Right ventricle myocardium superior (tissue), 1 donor: Measurements from ENCODE around the gene C14orf119. TPM values are rescaled to one million over a fixed set of nuclear protein-coding genes. Genes with fewer than 3 reads are reported as not detected.
"Not testable (repeated sequence)": the region's sequence is repeated elsewhere in the genome, so short reads cannot be mapped to it uniquely, and the experiment has no call there.

Experiments
- ATAC-seq: fragments of 200-7000 bp; cut with Tn5 transposase; one replicate; pipeline ENCODE4 v1.9.1; 2020; ENCODE audit warnings: mild to moderate bottlenecking; ENCODE audit not compliant: poor library complexity
- DNase-seq: peaks from one replicate; pipeline ENCODE4 v3.0.0-alpha.2; 2020
- intact Hi-C: fragments of 100-400 bp; cut with DNase I; formaldehyde crosslinking; loops from one replicate; pipeline ENCODE4 v1.11.2; 2022
- total RNA-seq: library from RNA; stranded (reverse); fragmentation: NEBNext Ultra II Directional; extraction: Animal tissue kit (Norgen Biotek cat#: 25700); gene quantifications from one replicate; pipeline ENCODE4 v1.2.1, GENCODE V29; 2021
- donor health status: DM: no; HTN: yes; CAD: no; lungs with severe emphysema.

The C14orf119 gene
- total RNA-seq, 1 donor from 2014 or later, result 20.6 TPM

DNA sequence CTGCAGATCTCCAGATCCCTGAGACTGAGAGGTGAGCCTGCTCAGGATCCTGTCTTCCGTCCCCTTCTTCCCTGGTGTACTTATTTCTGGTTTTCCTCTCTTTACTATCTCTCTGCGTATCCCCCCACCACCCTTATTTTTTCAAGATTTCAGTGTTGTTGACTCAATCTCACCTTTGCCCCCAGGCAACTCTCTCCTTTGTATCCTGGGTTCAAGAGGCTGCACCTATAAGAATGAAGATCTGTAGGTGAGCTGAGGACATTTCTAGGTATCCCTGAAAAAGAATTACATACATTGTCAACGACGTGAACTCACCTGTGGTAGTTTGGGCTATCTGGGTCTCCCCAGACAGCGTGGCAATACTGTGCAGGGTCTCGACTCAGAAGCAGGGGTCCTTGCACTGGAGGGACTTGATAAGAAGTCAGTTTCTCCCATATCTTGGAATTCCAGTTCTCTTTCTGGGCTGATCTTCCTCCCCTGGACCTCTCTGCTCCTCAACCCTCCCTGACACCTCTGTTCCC lies 8.8 kb downstream of the C14orf119 start:
- intact Hi-C loops, result no loop called here
- no peak for ATAC-seq
- no peak for DNase-seq

DNA sequence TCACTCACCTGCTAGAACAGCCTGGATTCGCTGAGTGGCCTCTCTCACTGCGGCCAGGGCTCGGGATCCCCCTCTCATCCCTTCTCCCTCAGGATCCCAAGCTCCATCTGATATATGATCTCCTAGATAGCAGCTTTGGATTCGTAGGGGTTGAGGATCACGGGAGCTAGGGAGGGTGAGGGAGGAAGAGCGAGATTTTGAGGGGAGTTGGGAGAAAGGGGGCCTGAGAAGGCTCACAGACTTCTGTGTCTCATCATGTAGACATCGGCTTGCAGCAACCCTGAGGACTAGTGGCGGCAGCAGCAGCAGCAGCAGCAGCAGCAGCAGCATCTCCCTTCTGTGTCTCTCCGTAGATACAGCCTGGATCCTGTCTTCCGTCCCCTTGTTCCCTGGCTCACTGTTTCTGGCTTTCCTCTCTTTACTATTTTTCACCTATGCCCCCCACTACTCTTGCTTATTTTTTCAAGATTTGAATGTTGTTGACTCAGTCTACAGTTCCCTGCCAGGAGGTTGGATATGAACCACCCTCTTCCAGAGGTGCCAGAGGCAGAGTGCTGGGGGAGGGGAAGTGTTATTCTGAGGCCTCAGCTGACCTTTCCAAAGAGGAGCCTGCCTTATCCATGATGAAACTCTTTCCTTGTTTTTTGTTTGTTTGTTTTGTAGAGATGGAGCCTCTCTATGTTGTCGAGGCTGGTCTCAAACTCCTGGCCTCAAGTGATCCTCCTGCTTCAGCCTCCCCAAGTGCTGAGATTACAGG lies 9.5 kb downstream of the C14orf119 start, which contains the start of gene CIROP:
Gene CIROP (minus strand): TSS at position 399 of the 757 bp plus-strand sequence. CDS start 69 bp downstream, at position 330.
- DNase-seq, result no peak
- intact Hi-C loops, result loop anchor here (5.0 kb wide), 1 partner anchor 37 kb away; no protein-coding TSS in a partner anchor
- no peak for ATAC-seq

DNA sequence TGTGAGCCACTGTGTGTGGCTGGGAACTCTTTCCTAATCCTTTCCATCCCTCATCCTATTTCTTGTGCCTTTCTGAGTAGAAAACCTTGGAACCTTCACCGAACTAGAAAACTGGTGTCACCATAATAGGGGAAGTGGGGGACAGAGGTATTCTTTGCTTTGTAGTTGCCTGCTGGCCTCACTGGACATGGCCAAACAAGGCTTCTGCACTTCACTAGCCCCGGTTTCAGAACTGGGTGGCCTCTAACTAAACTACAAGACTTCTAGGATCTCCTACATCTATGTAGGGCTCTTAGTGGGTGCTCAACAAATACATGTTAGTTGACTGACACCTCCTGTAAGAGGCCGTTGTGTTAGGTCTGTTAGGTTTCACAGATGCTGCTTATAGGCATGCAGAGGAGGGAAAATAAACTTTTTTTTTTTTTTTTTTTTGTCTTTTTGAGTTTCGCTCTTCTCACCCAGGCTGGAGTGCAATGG lies 10.1 kb downstream of the C14orf119 start:
- ATAC-seq (no peak), DNase-seq (no peak)
- intact Hi-C loops, result loop anchor here (5.0 kb wide), 1 partner anchor 38 kb away; no protein-coding TSS in a partner anchor

DNA sequence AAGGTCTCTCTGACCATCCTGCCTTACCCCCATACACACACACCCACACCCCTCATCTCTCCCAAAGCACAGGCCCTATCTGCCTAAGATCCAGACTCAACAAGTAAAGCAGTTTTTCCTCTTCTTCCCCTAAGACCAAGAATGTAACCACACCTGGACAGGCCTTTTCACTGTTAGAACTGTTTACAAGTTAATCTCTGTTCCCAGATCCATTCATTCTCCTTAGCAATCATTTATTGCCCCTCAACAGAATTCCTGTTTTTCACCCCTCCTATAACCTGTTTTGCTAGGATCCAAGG lies 11.4 kb downstream of the C14orf119 start:
- DNase-seq (no peak), ATAC-seq (no peak)
- intact Hi-C loops, result loop anchor here (5.0 kb wide), 1 partner anchor 39 kb away; no protein-coding TSS in a partner anchor

DNA sequence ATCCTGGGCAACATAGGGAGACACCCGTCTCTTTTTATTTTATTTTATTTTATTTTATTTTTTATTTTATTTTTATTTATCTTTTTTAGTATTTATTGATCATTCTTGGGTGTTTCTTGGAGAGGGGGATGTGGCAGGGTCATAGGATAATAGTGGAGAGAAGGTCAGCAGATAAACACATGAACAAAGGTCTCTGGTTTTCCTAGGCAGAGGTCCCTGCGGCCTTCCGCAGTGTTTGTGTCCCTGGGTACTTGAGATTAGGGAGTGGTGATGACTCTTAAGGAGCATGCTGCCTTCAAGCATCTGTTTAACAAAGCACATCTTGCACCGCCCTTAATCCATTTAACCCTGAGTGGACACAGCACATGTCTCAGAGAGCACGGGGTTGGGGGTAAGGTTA lies 12.3 kb downstream of the C14orf119 start:
- not testable (repeated sequence) for ATAC-seq, DNase-seq
- intact Hi-C loops, result loop anchor here (5.0 kb wide), 1 partner anchor 40 kb away; no protein-coding TSS in a partner anchor

DNA sequence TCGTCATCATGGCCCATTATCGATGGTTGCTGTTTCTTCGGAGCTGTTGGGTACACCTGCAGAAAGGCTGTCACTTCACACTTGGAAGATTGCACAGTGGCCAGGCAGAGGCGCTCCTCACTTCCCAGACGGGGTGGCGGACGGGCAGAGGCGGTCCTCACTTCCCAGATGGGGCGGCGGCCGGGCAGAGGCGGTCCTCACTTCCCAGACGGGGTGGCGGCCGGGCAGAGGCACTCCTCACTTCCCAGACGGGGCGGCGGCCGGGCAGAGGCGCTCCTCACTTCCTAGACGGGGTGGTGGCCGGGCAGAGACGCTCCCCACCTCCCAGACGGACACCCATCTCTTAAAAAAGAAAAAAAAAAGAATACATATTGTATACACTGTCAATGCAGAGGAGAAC lies 12.9 kb downstream of the C14orf119 start:
- ATAC-seq, DNase-seq: not testable (repeated sequence)
- intact Hi-C loops, result loop anchor here (5.0 kb wide), 1 partner anchor 41 kb away; no protein-coding TSS in a partner anchor

DNA sequence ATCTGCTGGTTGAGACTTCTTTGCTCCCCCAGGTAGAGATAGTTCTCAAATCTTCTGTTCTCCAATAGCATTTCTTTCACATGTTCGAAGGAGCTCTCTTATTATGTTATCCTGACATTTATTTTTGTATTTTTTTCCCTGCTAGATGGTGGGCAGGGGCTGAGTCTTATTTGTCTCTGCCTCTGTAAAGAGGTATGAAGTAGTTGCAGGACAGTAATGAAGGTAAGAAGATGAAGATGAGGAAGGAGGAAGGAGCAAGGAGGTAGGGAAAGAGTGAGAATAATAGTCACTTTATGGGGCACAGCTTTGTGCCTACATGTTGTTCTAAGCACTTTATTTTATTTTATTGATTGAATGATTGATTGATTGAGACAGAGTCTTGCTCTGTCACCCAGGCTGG lies 14.5 kb downstream of the C14orf119 start:
- intact Hi-C loops, result loop anchor here (5.0 kb wide), 1 partner anchor 42 kb away; no protein-coding TSS in a partner anchor
- ATAC-seq, result no peak
- DNase-seq, result no peak

DNA sequence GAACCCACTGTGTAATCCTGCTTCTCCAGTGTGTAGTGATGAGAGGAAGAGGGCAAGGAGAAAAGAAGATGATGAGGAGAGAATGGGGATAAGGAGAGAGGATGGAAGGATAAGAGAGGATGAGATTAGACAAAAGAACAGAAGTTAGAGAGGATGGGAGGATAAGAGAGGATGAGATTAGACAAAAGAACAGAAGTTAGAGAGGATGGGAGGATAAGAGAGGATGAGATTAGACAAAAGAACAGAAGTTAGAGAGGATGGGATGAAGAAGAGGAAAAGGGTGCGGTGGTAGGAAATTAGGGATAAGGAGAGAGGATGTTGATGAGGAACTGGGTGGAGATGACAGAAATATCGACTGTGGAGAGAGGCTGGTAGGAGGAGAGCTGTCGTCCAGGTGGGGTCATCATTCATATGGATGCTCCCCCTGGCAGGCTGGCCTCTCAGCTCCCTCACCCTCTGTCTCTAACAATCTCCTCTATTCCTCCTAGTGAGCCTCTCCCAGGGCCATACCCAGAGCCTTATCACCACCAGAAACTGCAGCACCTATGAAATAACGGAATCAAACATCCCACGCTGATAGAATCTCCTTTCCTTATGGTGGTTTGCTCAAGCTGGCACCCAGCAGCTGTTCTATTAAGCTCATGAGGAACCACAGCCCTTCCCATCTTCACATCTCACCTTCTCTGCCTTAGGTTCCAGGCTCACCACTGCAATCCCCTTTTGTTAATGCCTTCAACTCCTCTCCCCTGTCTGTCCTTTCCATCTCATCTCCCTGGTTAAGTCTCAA lies 15.5 kb downstream of the C14orf119 start:
- ATAC-seq (no peak), DNase-seq (no peak)
- intact Hi-C loops, result no loop called here

DNA sequence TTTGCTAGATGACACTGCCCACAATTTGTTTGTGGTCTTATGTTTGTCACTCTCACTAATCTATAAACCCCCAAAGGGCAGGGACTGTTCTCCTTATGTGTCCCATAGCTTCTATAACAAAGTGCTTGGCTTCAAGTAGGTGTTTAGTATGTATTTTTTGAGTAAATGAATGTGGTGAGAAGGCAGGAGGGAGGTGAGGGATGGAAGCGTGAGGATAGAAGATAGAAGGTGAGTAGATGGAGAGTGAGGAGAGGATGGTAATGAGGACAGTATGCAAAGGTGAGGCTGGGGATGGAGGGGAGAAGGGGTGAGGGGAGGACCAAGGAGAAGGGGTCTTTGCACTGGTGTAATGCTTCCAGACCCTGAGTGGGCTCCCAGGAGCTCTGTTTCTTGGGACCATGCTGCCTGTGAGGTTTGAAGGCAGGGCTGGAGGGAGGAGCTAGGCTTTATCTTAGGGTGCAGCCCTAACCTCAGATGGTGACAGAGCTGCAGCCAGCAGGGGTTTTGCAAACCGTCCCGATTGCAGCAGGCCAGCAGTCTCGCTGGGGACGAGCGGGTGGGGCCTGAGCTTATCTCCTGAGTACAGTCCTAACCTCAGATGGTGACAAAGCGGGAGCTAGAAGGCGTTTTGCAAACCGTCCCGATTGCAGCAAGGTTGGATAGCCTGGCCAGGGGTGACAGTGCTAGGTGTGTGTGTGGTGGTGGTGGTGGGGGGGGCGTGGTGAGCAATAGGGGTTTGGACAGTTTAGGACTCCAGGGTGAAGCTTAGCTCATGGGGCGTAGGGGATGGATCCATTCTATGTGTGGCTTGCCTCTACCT lies 17.3 kb downstream of the C14orf119 start:
- intact Hi-C loops, result no loop called here
- peak; percentile 47 for ATAC-seq

DNA sequence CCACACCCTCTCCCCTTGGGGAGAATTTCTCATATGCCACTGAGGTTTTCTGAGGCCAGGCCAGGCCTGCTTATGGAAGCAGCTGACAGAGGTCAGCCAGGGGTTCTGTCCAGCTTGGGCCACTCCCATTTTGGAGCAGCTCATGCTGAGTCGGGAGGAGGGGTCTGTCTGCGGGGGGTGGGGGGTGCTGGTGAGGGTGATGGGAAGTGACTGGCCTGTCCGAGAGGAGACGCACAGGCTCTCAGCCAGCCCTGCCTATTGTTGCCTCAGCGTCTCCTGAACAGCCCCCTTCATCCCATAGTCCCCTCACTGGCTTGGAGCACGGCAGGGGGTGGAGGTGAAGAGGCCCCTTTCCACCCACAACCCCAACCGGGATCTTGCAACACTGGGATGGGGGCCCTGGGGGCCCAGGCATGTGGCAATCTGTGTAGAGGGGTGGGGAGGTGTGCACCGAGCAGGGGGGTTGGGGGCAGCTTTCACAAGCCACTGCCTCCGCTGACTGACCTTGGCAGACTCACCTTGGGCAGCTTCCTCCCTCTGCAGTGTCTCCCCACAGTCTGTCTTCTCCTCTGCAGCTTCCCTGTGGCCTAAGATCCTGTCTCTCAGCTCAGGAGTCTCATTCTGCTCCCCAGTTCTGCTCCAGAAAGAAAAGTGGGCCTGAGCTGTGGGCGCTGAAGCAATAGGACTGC lies 18.3 kb downstream of the C14orf119 start:
- no peak for DNase-seq
- intact Hi-C loops, result no loop called here
- peak; percentile 23 for ATAC-seq

More for the DNA sequence above, 17.3 kb downstream of the C14orf119 start:
- peak; percentile 63 for DNase-seq

DNA sequence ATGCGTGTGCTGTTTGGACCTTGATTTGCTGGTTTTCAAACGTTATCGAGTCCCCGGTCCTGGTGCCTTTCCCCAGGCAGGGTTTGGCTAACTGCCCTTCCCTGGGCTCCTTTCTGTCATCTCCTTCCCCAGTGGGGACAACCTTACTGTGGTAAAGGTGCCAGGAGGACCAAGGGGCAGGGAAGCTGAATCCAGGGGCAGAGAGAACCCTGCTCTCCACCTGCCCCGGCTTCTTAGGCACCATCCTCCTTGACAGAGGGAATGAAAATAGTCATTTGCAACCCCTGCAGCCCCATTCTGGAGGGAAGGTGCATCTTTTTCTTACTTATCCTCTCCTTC lies 18.8 kb downstream of the C14orf119 start:
- no peak for ATAC-seq
- intact Hi-C loops, result no loop called here
- no peak for DNase-seq

DNA sequence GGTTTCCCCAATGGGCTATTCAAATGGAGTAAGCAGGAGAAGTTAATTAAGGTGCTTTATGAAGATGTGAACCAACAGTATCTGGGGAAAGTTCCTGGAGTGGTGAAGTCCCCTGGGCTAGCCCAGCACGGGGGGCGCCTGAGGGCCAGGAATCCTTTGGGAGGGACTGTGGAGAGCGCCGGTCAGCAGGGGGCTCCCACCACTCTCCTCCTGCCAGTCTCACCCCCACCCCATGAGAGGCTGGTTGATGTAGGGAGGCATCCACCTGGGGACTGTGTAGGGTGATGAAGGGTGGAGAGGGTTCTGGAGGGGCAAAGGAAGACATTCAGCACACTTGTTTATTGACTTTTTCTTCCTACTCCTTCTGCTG lies 19.3 kb downstream of the C14orf119 start:
- DNase-seq (no peak), ATAC-seq (no peak)
- intact Hi-C loops, result no loop called here

DNA sequence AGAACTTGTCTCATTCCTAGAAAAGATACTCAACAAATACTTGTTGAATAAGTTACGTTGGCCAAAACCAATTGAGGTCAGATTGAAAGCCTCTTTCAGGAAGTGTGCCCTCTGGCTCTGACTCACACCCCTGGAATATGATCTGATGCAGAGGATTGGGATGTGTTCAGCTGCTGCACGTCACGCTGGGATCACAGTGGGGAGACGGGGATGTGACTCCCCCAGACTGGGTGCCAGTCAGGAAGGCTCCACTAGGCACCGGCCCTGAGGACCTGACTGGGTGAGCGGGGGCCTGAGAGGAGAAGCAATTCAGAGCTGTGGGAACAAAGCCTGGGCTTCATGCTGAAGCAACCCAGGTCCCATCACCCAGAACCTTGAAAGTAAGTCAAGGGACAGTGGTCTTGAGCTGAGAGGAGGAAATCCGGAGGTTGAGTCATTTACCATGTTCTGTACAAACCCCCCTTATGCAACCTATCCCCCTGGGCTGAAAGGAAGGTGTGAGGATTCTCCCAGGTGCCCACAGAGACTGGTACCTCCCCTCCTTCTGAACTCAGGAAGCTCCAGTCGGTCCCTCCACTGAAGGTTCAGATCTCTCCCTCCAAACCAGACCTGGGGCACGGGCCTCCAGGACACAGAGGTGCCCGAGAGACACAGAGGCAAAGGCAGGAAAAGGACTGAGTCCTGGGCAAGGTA lies 19.9 kb downstream of the C14orf119 start:
- ATAC-seq (no peak), DNase-seq (no peak)
- intact Hi-C loops, result no loop called here

DNA sequence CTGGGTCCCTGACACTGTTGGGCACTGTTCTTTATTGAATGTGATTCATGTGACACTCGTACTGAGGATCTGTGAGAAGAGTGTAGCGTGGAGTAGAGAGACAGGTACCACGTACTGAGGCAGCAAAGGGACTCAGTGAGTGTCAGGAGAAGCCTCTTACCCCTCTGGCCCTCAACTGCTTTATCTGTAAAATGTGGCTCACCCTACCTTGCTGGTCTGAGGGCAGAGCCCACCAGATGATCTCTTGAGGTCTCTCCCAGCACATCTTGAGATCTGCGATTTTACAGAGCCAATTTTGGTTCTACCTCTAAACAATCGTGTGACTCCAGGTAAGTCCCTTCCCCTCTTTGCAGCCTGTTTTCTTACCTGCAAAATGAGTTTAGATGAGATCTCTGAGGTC lies 20.6 kb downstream of the C14orf119 start:
- intact Hi-C loops, result no loop called here
- ATAC-seq, result no peak
- DNase-seq, result no peak

DNA sequence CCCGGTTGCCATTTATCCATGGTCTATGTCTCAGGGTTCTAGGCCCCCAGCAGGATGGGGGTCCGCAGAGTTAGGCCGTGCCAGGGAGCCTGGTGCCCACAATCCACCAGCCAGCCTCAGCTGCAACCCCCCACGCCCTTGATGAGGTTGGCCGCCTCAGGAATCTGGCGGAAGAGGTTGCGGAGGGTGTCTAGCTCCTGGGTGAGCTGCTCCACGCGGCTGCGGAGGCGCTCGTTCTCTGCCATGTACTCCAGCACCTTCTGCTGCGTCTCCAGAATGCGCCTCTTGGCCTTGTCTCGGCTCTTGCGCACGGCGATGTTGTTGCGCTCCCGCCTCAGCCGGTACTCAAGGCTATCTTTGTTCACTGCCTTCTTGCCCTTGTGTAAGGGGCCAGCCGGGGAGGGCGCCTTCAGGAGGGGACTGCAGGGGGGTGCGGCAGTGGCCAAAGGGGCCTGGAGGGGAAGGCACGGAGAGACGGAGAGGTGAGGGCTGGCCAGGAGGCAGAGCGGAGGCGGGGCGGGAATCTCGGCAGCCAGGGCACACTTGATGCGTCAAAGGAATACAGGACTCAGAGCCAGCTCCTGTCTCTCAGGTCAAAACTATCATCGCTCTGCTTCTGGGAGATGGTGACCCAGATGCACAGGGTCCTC lies 22.2 kb downstream of the C14orf119 start:
- intact Hi-C loops, result no loop called here
- no peak for DNase-seq
- no peak for ATAC-seq

DNA sequence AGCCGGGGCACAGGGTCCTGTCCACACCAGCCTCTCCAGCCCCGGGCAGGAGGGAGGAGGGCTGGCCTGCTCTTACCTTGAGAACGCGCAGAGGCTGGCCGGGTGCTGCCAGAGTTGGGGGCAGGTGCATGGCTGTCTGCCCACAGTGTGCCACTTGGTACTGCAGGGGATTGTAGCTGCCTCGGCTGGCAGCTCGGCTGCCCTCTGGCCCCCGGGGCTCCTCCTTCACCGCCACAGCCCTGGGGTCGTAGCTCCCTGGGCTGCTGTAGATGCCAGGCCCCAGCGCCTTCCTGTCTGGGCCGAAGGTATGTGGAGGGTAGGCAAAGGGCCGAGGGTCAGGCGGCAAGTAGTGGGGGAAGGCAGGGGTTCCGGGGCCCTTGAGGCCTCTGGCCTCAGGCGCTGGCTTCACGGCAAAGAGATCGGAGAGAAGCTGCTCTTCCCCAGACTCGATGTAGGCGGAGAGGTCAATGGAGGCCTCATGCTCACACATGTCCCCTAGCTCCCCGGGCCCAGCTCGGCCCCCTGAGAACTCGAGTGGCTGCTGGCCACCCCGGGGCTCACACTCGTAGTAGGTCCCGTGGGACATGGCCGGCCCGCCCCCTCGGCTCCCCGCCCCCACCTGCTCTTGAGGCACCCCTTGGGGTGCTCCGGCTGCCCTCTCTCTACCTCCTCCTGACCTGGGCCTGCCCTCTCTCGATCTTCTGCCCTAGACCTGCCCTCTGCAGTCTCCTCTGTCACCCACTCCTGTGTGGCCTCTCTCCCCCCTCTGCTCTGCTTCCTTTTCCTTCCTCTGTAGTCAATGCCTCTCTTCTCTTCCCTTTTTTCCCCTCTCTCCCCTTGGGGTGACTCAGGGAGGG lies 23.4 kb downstream of the C14orf119 start, which contains the start of gene CEBPE:
Gene CEBPE (minus strand): TSS at position 750 of the 857 bp plus-strand sequence. CDS start 164 bp downstream, at position 586.
- intact Hi-C loops, result no loop called here
- ATAC-seq (no peak), DNase-seq (no peak)
